ENCODE measurements around the gene CHSY1.

DNA sequence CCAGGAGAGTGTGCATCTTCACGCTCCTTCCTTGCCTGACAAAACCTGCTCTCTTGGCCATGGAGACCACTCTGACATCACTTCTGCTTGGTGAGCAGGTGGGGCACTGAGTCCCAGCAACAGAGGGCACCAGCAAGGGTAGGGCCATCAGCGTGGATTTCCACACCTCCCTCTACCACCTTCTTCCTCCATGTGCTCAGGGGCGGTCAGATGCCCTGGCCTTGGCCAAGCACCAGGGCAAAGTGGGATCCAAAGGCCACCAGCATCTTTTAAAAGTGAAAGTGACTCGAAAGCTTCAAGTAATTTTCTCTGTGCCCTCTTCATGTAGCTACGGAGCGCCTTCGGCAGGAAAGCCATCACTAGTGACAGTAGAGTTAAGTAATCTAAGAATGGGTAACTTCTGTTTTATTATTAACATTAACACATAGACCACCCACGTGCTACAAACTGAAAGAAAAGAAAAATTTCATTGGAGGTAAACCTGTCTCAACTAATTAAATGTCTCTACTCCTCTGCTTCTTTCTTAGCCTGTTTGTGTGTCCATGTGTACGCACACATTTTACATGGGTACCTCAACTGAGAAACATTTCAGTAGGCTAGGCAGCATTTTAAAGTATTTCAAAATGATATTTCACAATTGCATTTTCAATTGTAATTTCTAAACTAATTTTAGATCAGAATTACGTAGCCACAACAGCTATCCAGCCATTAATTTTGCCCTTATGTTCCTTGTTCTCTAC, 57.9 kb downstream of the CHSY1 start:
- TF ChIP-seq YY1 (IDR thresholded peaks at IDR 0.05; ENCODE audit: insufficient read depth, insufficient read length), result no peak
- TF ChIP-seq SUZ12 (IDR thresholded peaks at IDR 0.05; ENCODE audit: extremely low read depth, insufficient read depth, insufficient read length), result no peak
- TF ChIP-seq ZNF274 (IDR thresholded peaks at IDR 0.05; ENCODE audit: low read depth, low read length), result no peak
